22Rv1 (cell line): ENCODE data around the gene ADCY9.
"Not testable (repeated sequence)": the region's sequence is repeated elsewhere in the genome, so short reads cannot be mapped to it uniquely, and the experiment has no call there.

Source experiments
- H3K27ac ChIP-seq: fragments of 450-650 bp; 2 replicates; pipeline ENCODE4 v1.5.1; 2017
- CTCF ChIP-seq: fragments of 450-650 bp; IDR thresholded peaks from 2 replicates; pipeline ENCODE4 v1.5.1; 2017; ENCODE audit warnings: mild to moderate bottlenecking
- ZFX ChIP-seq: fragments of 450-650 bp; IDR thresholded peaks from 2 replicates; pipeline ENCODE4 v1.6.1; 2017; ENCODE audit warnings: antibody characterized with exemption, borderline replicate concordance

ADCY9 gene

GRCh38 chr16:3937066-3937875 is 179.0 kb downstream of the ADCY9 start:
- TF ChIP-seq ZFX (no peak), CTCF (no peak)
- H3K27ac ChIP-seq: no peak overlapping the region

DNA sequence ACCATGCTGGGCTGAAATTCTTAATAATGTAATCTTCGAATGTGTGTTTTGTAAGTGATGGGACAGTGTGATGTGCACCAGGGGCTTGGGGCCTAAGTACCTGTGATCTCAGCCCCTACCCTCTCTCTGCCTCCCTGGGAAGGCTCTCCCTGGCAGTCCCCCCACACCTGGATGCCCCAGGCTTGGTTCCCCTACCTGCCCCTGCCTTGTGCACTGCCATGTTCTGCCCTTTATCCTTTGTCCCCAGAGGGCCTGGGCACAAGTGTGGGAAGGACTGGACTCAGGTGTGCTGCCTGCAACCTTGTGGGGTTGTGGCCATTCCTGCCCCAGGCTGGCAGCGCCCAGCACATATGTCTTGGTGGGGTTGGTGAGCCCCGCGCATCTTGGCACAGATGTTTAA is 180.3 kb downstream of the ADCY9 start:
- TF ChIP-seq CTCF: no peak
- no peak for TF ChIP-seq ZFX
- no peak overlapping the region for H3K27ac ChIP-seq

- TF ChIP-seq CTCF: no peak
- H3K27ac ChIP-seq: no peak overlapping the region
Observed at GRCh38 chr16:3934491-3935181, 181.6 kb downstream of the ADCY9 start.

GRCh38 chr16:3927147-3927546 is 189.1 kb downstream of the ADCY9 start:
- H3K27ac ChIP-seq: not testable (repeated sequence)

DNA sequence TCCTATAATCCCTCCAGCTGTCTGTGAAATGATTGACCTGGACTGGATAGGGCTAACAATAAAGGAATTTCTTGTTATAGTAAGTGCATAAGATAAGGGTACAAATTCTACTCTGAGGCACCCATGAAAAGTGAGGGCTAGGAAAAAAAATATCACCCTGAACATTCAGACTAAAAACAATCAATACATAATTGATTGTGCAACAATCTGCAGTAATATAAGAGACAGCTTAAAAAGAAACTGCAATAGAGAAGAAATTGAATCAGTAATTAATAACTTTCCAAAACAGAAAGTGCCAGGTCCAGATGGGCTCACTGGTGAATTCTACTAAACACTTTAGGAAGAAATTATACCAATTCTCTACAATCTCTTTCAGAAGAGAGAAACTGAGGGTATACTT is 191.5 kb downstream of the ADCY9 start:
- no peak for TF ChIP-seq CTCF
- no peak for TF ChIP-seq ZFX
- no peak overlapping the region for H3K27ac ChIP-seq

- TF ChIP-seq CTCF (no peak), ZFX (no peak)
- H3K27ac ChIP-seq: no peak overlapping the region
Observed at GRCh38 chr16:3922241-3922640, 194.0 kb downstream of the ADCY9 start.

DNA sequence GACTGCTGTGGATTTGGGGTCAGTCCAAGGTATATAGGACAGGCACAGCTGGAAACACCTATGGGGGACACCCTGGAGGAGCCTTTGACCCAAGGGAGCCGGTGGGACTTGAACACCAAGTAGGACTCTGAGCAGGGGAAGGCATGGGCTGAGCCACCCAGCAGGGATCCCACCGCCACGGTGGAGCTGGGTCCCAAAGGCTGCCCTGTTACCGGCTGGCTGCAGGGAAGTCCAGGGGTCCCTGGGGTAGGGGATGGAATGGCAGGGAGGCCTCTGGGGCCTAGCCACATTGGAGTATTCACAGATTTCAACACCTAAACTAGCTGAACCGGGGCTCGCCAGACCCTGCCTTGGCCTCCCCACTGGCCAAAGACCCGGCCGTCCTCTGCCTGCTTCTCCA is 196.0 kb downstream of the ADCY9 start:
- no peak overlapping the region for H3K27ac ChIP-seq
- TF ChIP-seq ZFX: no peak
- no peak for TF ChIP-seq CTCF
